Activated naive CD8-positive, alpha-beta T cell treated with anti-CD3 and anti-CD28 coated beads for 36 hours (primary cell): ENCODE data around the gene FOXRED2. TPM values are rescaled to one million over a fixed set of nuclear protein-coding genes. Genes with fewer than 3 reads are reported as not detected.
"Not testable (repeated sequence)": the region's sequence is repeated elsewhere in the genome, so short reads cannot be mapped to it uniquely, and the experiment has no call there.

Experiments used
- DNase-seq: peaks from one replicate; pipeline ENCODE4 v3.0.0; 2021
- H3K27ac Mint-ChIP-seq: one replicate; pipeline ENCODE4 v1.8.0; 2022; ENCODE audit warnings: mild to moderate bottlenecking, moderate library complexity, mixed read lengths
- H3K27me3 Mint-ChIP-seq: one replicate; pipeline ENCODE4 v1.8.0; 2022; ENCODE audit warnings: mild to moderate bottlenecking, mixed read lengths
- H3K36me3 Mint-ChIP-seq: one replicate; pipeline ENCODE4 v1.8.0; 2021; ENCODE audit warnings: mild to moderate bottlenecking, mixed read lengths
- H3K4me1 Mint-ChIP-seq: one replicate; pipeline ENCODE4 v1.8.0; 2021; ENCODE audit warnings: mixed read lengths
- H3K4me3 Mint-ChIP-seq: one replicate; pipeline ENCODE4 v1.8.0; 2022; ENCODE audit warnings: mild to moderate bottlenecking, moderate library complexity, mixed read lengths
- H3K9me3 Mint-ChIP-seq: one replicate; pipeline ENCODE4 v1.8.0; 2022; ENCODE audit warnings: mixed read lengths
- total RNA-seq, 2 experiments: library from RNA; stranded (reverse); gene quantifications; one replicate each; pipeline ENCODE4 v1.2.3, GENCODE V29; 2021

FOXRED2 gene
- total RNA-seq: 10 to 100 TPM; 26.0 to 28.4 TPM

DNA sequence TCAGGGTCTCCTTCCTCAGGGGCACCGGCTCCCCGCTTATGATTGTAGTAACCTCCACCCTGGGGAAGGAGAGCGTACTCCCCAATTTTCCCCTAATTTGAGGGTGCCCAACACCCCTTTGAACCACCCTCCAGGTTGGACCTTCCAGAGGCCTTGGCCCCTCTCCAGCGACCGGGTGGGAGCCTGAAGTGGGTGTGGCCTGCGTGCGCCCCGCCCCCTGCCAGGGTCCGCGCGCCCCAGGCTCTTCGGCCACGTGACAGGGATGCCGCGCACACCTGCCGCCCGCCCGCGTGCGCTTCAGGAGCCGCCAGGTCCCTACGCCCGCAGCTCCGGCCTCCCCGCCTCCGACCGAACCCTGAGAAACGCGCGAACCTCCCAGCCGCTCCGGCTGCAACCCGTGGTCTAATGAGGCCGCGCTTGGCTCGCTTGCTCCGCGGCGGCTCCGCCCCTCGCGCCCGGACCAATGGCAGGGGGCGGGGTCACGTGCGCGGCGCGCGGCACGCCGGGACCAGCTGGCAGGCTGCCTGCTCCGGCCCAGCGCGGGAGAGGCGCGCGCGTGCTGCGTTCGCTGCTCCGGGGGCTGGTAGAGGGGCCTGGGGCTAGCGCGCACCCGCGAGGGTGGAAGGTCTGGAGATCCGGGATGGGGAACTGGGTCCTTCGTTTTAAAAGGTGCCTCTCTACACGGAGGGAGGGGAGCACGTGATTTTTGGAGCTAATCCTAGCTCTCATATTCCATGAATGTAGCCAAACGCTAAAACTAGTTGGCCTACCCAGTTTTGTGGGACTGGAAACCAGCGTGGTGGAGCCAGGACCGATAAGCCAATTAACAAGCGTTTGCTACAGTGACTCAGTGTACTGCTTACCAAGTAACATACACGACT lies at the start of gene FOXRED2:
TSS of gene FOXRED2 (minus strand) at position 404 of the 881 bp plus-strand sequence. CDS start 618 bp downstream, outside the sequence.
- Mint-ChIP-seq H3K27me3 (no peaks in the 10 kb centered on the region), H3K4me3 (peak within 1 kb of the TSS; percentile 79), H3K27ac (peak within 1 kb of the TSS; percentile 81), H3K4me1 (peaks cover 20% of the 10 kb centered on the region), H3K9me3 (peaks cover 3% of the 10 kb centered on the region), H3K36me3 (peaks cover 33% of the 10 kb centered on the region)
- DNase-seq: peak; percentile 94

DNA sequence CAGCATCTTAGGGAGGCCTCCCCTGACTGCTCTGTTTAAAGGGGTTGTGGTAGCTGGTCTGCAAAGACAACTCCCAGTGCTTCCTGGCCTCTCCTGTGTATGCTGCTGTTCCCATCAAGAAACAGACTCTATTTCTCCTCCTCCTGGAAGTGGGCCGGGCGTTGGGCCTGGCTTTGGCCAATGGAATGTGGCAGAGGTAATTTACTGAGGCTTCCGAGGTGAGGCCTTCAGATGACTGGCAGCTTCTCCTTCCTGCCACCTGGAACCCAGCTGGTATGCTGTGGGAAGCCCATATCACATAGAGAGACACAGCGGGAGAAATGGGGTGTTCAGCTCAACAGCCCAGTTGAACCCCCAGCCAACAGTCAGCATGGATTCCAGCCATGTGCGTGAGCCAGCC lies 47.3 kb upstream of the FOXRED2 start:
- DNase-seq: no peak
- Mint-ChIP-seq H3K9me3 (no peaks in the 10 kb centered on the region), H3K36me3 (no peaks in the 10 kb centered on the region), H3K27ac (no peak overlapping the region), H3K27me3 (peaks cover 6% of the 10 kb centered on the region), H3K4me1 (no peaks in the 10 kb centered on the region), H3K4me3 (no peak overlapping the region)

DNA sequence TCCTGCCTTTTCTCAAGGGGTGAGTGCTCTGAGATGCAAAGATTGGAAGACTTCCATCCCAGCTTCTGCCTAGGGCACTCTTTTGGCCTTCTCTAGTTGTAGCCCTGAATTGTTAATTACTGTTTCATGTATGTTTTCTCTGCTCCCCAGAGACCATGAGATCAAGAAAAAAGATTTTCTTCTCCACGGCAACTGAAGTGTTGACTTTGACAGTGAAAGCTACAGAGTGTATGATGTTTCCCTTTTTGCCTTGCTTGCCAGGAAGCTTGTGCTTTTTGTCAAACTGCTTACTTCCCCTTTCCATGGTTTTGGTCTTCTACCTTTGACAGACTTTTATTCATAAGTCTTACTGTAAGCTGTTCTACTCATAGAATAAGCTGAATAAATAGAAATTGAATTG lies 45.4 kb upstream of the FOXRED2 start:
- H3K27me3 Mint-ChIP-seq: peaks cover 6% of the 10 kb centered on the region
- no peaks in the 10 kb centered on the region for H3K36me3 Mint-ChIP-seq
- no peak overlapping the region for H3K4me3 Mint-ChIP-seq
- no peak overlapping the region for H3K27ac Mint-ChIP-seq
- H3K9me3 Mint-ChIP-seq: no peaks in the 10 kb centered on the region
- DNase-seq: no peak
- H3K4me1 Mint-ChIP-seq: no peaks in the 10 kb centered on the region

- H3K9me3 Mint-ChIP-seq: no peaks in the 10 kb centered on the region
- H3K27ac Mint-ChIP-seq: no peak overlapping the region
- H3K36me3 Mint-ChIP-seq: no peaks in the 10 kb centered on the region
- H3K4me3 Mint-ChIP-seq: no peak overlapping the region
- H3K27me3 Mint-ChIP-seq: peaks cover 13% of the 10 kb centered on the region
- no peak for DNase-seq
- no peaks in the 10 kb centered on the region for H3K4me1 Mint-ChIP-seq
Measured at GRCh38 chr22:36550701-36551495, 44.1 kb upstream of the FOXRED2 start.

GRCh38 chr22:36549033-36549432 lies 42.2 kb upstream of the FOXRED2 start:
- Mint-ChIP-seq H3K36me3 (no peaks in the 10 kb centered on the region), H3K4me1 (peaks cover 2% of the 10 kb centered on the region)

DNA sequence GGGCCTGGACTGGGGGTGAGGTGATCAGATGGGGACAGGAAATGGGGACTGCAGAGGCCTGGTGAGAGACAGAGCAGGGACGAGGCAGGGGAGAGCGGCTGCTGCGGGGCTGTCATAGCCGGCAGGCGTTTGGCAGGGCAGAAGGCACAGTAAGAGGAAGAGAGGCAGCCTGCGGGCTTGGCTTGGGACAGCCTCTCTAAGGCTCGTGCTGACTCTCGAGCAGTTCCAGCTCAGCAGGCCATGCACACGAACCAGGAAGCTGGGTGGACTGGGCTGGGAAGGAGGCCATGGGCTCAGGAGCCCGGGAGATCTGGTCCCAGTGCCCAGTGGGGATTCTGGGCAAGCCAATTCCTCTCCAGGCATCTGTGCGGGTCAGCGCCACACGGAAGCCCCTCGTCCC lies 41.8 kb upstream of the FOXRED2 start:
- H3K27ac Mint-ChIP-seq: no peak overlapping the region

More at GRCh38 chr22:36549033-36549432, 42.2 kb upstream of the FOXRED2 start:
- Mint-ChIP-seq H3K9me3 (no peaks in the 10 kb centered on the region), H3K27ac (no peak overlapping the region), H3K27me3 (peaks cover 21% of the 10 kb centered on the region), H3K4me3 (no peak overlapping the region)
- DNase-seq: no peak

GRCh38 chr22:36546932-36547331 lies 40.1 kb upstream of the FOXRED2 start:
- Mint-ChIP-seq H3K36me3 (no peaks in the 10 kb centered on the region), H3K4me3 (no peak overlapping the region), H3K27me3 (peaks cover 21% of the 10 kb centered on the region), H3K27ac (no peak overlapping the region), H3K4me1 (peaks cover 10% of the 10 kb centered on the region), H3K9me3 (no peaks in the 10 kb centered on the region)
- no peak for DNase-seq

More for the DNA sequence above, 41.8 kb upstream of the FOXRED2 start:
- peaks cover 21% of the 10 kb centered on the region for H3K27me3 Mint-ChIP-seq
- DNase-seq: no peak
- H3K4me3 Mint-ChIP-seq: no peak overlapping the region
- no peaks in the 10 kb centered on the region for H3K9me3 Mint-ChIP-seq
- no peaks in the 10 kb centered on the region for H3K36me3 Mint-ChIP-seq
- peaks cover 2% of the 10 kb centered on the region for H3K4me1 Mint-ChIP-seq

DNA sequence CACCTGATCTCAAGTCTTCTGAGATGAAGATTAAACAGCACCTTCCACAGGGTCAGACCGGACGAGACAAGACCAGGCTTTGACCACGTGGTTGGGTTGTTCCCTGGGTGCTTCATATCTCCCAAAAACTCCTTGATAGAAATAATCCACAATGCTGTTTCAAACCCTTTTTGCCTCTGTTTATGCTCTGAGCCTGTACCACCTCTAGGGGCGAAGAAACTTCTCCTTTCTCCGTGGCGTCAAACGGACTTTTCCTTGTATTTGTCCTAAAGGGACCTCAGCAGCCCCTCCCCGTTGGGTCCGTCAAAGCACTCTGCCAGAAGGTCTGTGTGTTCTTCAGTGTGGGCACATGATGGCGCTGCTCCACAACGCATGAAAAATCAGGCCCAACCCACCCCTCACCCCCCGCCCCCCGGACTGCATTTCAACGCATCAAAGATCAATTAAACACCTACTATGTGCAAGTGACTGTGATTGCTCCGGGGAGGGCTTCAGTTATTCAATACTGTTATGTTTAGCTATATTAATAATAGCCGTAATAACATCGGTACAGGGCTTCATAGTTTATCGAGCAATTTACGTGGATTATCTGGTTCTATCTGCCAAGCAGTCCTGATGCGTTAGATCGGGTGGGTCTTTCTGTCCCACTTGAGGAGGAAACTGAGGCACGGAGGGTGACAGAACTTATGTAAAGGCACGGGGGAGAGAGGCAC lies 39.4 kb upstream of the FOXRED2 start:
- peak; percentile 31 for DNase-seq
- peaks cover 13% of the 10 kb centered on the region for H3K4me1 Mint-ChIP-seq
- no peak overlapping the region for H3K4me3 Mint-ChIP-seq
- H3K9me3 Mint-ChIP-seq: no peaks in the 10 kb centered on the region
- no peaks in the 10 kb centered on the region for H3K36me3 Mint-ChIP-seq
- no peak overlapping the region for H3K27ac Mint-ChIP-seq
- peaks cover 20% of the 10 kb centered on the region for H3K27me3 Mint-ChIP-seq

DNA sequence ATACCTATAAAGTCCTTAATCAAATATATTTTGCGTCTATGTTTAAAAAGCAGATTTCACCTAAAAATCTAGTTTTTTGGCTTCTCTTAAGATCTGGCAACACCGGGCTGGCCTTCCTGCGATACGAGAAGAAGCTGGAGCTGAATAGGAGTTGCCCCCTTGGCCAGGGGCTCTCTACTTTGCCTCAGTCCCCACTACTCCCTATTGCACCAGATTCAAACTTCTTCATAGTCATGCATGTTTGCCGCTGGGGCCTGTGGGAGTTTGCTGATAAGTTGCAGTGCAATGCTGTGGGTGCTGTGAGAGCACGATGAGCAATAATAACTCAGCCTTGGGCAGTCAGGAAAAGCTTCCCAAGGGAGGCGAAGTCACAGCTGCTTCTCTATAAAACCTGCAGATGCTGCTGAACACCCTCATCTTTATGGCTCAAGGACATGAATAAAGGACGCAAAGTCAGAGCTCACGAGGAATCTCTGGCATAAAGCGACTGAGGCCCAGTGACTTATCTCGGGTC lies 37.3 kb upstream of the FOXRED2 start:
- Mint-ChIP-seq H3K4me1 (peaks cover 13% of the 10 kb centered on the region), H3K9me3 (no peaks in the 10 kb centered on the region), H3K27ac (no peak overlapping the region), H3K27me3 (peaks cover 15% of the 10 kb centered on the region), H3K36me3 (no peaks in the 10 kb centered on the region), H3K4me3 (no peak overlapping the region)
- DNase-seq: no peak

DNA sequence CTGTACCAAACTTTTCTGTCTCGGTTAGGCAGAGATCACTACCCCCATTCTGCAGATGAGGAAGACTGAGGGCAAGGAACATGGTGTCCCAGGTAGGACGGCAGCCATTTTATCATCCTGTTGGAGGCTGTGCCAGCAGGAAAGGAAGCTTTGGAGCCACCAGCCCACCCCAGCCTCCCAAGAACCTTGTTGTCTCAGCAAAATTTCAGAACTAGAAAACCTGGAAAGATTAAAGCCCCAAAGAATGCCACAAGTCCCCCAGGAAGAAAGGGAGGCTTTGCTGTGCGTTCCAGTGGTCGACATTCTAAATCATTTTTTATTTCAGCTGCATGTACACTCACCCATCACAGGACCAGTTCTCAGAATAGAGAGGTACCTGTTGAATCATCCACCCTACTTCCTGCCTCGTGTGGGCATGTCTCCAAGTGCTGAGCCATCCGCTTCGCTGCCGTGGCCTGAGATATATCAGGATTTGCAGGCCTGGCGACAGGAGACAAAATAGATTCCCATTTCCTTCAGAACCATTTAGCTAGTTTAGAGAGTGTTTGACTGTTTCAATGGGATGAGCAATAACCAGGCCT lies 35.1 kb upstream of the FOXRED2 start:
- Mint-ChIP-seq H3K27me3 (peaks cover 15% of the 10 kb centered on the region), H3K27ac (peak overlapping the region; percentile 88), H3K36me3 (no peaks in the 10 kb centered on the region), H3K4me1 (peaks cover 13% of the 10 kb centered on the region), H3K9me3 (no peaks in the 10 kb centered on the region), H3K4me3 (peak overlapping the region; percentile 29)
- peak; percentile 51 for DNase-seq

- Mint-ChIP-seq H3K27me3 (peaks cover 9% of the 10 kb centered on the region), H3K4me1 (peaks cover 13% of the 10 kb centered on the region), H3K9me3 (no peaks in the 10 kb centered on the region), H3K4me3 (no peak overlapping the region), H3K27ac (no peak overlapping the region), H3K36me3 (no peaks in the 10 kb centered on the region)
- no peak for DNase-seq
Measured at GRCh38 chr22:36540867-36541642, 34.2 kb upstream of the FOXRED2 start.

GRCh38 chr22:36538529-36538928 lies 31.7 kb upstream of the FOXRED2 start:
- H3K36me3 Mint-ChIP-seq: no peaks in the 10 kb centered on the region
- no peak for DNase-seq
- no peaks in the 10 kb centered on the region for H3K27me3 Mint-ChIP-seq
- peaks cover 11% of the 10 kb centered on the region for H3K4me1 Mint-ChIP-seq
- H3K4me3 Mint-ChIP-seq: no peak overlapping the region
- no peaks in the 10 kb centered on the region for H3K9me3 Mint-ChIP-seq
- H3K27ac Mint-ChIP-seq: no peak overlapping the region

DNA sequence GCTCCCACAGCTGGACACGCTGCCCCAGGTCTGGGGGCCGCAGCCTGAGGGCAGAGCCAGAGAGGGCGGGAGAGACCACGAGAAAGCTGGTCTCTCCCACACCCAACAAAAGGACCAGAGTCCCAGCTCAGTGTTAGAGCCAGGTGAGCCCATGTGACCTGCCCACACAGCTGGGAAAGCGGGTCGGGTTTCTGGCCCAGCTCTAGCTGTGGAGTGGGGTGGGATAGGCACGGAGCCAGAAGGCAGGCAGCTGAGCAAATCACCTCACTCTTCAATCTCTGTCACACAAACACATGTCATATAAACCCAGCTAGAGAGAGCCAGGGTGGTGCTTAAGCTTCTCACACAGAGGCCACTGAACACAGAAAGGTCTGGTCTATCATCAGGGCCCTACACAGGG lies 29.9 kb upstream of the FOXRED2 start:
- H3K9me3 Mint-ChIP-seq: no peaks in the 10 kb centered on the region
- H3K36me3 Mint-ChIP-seq: no peaks in the 10 kb centered on the region
- H3K27me3 Mint-ChIP-seq: no peaks in the 10 kb centered on the region

DNA sequence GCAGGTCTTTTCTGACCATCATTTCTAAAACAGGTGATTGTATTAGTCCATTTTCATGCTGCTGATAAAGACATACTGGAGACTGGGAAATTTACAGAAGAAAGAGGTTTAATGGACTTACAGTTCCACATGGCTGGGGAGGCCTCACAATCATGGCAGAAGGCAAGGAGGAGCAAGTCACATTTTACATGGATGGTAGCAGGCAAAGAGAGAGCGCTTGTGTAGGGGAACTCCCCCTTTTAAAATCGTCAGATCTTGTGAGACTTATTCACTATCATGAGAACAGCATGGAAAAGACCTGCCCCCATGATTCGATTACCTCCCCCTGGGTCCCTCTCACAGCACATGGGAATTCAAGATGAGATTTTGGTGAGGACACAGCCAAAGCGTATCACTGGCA lies 26.5 kb upstream of the FOXRED2 start:
- H3K9me3 Mint-ChIP-seq, H3K27ac Mint-ChIP-seq, H3K27me3 Mint-ChIP-seq, H3K36me3 Mint-ChIP-seq, H3K4me3 Mint-ChIP-seq, DNase-seq, H3K4me1 Mint-ChIP-seq: not testable (repeated sequence)

More for the DNA sequence above, 29.9 kb upstream of the FOXRED2 start:
- DNase-seq: no peak
- Mint-ChIP-seq H3K4me3 (no peak overlapping the region), H3K27ac (no peak overlapping the region), H3K4me1 (peaks cover 1% of the 10 kb centered on the region)
